OCI-LY1 (cell line): ENCODE measurements around the gene DOCK3.

ENCODE experiments used
- EZH2 ChIP-seq: fragments of 200-600 bp; sonication (generic), shearing (Covaris generic); IDR thresholded peaks from 2 replicates; pipeline ENCODE4 v1.8.0; 2017; ENCODE audit warnings: borderline replicate concordance, mixed run types, mild to moderate bottlenecking, antibody characterized with exemption, low read length, moderate library complexity, mixed read lengths
- TF ChIP-seq, protein P1 (sequence below): fragments of 200-600 bp; sonication (generic), shearing (Covaris generic); IDR thresholded peaks from 2 replicates; pipeline ENCODE4 v1.5.1; 2017; ENCODE audit warnings: mild to moderate bottlenecking, antibody characterized with exemption, low read length, moderate library complexity, mixed read lengths

DNA sequence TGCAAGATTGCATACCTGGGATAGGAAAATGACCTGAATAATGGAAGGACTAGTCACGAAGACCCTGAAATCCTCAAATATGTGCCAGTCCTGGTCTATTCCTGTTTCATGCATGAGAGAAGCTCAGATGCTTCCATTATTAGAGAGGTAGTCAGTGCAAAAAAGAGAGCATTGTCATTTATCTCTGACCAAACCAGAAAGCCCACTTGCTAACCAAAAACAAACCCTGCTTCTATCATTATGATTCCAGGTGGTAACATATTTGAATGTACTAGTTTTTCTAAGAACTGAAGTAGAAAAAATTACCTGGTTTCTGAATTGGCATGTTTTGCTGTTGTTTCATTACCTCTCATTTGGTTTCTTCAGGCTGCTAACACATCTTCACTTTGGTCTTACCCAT lies 549.6 kb downstream of the DOCK3 start:
- TF ChIP-seq, protein P1, sequence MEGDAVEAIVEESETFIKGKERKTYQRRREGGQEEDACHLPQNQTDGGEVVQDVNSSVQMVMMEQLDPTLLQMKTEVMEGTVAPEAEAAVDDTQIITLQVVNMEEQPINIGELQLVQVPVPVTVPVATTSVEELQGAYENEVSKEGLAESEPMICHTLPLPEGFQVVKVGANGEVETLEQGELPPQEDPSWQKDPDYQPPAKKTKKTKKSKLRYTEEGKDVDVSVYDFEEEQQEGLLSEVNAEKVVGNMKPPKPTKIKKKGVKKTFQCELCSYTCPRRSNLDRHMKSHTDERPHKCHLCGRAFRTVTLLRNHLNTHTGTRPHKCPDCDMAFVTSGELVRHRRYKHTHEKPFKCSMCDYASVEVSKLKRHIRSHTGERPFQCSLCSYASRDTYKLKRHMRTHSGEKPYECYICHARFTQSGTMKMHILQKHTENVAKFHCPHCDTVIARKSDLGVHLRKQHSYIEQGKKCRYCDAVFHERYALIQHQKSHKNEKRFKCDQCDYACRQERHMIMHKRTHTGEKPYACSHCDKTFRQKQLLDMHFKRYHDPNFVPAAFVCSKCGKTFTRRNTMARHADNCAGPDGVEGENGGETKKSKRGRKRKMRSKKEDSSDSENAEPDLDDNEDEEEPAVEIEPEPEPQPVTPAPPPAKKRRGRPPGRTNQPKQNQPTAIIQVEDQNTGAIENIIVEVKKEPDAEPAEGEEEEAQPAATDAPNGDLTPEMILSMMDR, result no peak
- TF ChIP-seq EZH2, result no peak
